ENCODE results near the gene CSMD2. TPM values are rescaled to one million over a fixed set of nuclear protein-coding genes. Genes with fewer than 3 reads are reported as not detected.

CSMD2 gene
- total RNA-seq, 1 experiment from 2014 or later, result not detected

DNA sequence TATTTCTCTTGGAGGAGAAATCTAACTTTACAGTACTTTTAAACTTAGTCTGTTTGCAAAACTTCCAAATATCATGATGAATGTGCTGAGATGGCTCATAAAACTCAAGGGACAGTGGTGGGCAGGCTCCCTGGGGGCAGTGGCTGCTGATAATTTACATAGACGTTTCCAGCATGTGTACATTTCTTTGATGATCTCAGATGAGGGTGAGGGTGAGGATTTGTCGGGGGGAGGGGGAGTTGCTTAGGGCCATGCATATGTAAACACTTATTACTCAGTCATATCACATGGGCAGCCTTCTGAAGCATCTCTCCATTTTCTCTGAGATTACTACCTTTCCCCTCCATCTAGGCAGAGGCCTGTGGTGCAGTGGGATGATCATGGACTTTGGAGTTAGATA is 454.1 kb downstream of the CSMD2 start:
- in situ Hi-C loops (cut with HindIII; ENCODE audit: low pct_unique_long_range_greater_than_20kb, low sequenced_read_pairs), result no loop called here
- no peak for DNase-seq (ENCODE audit: low read depth)

DNA sequence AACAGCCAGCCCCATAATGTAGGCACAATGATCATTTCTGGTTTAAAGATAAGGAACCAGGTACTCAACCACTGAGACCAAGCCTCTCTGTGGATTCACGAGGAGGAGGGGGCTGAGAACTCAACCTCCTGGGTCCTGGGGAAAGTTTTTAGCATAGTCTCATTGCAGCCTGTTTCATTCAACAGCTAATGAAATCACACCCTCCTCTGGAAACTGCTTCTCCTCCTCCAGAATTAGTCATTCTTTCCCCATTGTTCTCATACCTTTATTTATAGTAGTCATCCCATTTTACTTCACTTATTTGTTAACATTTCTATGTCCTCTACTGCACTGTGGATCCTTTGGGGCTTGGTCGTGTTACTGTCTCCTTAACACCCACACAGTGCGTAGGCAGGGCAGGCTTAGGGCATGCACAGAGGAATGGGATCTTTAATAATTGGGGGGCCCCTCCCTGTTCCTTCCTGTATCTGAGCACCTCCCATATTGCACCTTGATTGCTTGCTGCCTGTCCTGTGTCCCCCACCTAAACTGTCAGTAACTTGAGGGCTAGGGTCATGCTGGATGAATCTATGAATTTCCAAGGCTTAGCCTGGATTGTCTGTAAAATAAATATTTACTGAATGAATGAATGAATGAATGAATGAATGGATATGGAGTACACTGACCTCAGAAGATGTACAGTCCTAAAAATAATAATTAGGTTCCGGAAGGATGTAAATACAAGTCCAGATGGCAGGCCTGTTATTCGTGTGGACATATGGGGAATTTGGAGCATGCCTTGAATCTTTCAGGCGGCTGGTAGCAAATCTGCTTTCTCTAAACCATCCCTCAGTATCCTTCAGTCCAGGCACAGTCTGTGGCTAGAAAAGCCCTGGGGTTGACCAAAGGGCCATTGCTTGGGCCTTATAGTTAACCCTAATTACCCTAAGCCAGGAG is 455.0 kb downstream of the CSMD2 start:
- DNase-seq (ENCODE audit: low read depth), result no peak
- in situ Hi-C loops (cut with HindIII; ENCODE audit: low pct_unique_long_range_greater_than_20kb, low sequenced_read_pairs), result no loop called here

DNA sequence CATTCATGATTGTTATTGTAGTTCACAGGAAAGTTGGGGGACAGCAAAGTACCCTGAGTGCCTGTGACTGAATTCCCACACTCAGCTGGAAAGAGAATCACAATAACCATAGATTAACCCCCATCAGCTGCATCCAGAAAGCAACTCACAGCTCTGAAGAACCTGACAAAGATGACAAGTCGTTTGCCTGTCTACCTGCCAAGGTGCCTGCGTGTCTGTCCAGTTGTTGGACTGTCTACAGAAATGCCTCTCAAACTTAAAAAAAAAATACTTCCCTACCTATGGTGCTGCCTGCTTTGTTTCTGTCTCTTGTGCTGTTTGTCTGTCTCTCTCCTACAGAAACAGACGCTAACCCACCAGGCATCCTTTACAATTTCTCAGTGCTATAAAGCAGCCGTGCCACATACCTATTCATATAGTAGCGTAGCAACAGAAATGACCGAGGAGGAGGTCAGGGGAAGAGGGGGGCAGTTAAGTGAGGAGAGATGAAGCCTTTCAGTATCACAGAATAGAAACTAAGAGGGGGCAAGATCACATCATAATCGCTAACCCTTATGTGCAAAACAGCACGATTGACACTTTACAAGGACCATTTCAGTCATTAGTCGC is 455.8 kb downstream of the CSMD2 start:
- DNase-seq (ENCODE audit: low read depth), result no peak
- in situ Hi-C loops (cut with HindIII; ENCODE audit: low pct_unique_long_range_greater_than_20kb, low sequenced_read_pairs), result no loop called here

DNA sequence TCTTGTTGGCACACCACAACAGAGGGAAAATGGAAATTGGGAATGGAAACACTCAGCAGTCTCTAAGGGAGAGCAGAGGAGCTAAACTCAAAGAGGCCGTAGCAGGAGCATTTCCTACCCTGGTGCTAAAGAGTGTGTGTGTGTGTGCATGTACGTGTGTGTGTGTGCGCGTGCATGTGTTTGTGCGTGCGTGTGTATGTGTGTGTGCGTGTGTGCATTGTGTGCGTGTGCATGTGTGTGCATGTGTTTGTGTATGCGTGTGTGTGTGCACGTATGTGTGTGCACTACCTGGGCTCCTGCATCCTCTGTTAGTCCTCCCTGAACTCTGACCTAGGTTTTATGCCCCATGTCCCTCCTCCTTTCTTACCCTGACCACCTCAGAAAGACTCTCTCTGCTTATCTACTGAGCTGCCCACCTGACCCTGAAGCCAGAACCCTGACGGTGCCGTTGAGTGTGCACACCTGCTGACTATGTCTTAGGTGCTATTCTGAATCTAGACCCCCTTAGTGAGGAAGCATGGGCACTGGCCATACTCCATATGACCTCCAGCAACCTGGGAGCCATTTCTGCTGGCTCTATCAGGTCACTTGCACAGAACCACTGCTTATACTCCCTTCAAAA is 458.3 kb downstream of the CSMD2 start:
- no peak for DNase-seq (ENCODE audit: low read depth)
- in situ Hi-C loops (cut with HindIII; ENCODE audit: low pct_unique_long_range_greater_than_20kb, low sequenced_read_pairs), result no loop called here

DNA sequence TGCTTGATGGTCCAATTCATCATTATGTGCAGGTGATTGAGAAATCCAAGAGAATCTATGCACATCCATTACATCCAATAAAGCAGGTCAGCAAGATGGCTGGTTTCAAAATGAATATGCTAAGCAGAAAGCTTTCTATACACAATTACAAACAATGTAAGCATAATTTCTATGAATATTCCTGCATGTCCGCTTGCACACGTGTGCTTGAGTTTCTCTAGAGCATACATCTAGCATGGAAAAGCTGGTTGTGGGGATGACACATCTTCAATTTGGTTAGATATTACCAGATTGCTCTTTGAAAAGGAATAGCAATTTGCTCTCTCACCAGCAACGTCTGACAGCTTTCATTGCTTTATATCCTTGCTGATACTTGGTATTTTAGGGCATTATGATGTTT is 461.6 kb downstream of the CSMD2 start:
- in situ Hi-C loops (cut with HindIII; ENCODE audit: low pct_unique_long_range_greater_than_20kb, low sequenced_read_pairs), result no loop called here

DNA sequence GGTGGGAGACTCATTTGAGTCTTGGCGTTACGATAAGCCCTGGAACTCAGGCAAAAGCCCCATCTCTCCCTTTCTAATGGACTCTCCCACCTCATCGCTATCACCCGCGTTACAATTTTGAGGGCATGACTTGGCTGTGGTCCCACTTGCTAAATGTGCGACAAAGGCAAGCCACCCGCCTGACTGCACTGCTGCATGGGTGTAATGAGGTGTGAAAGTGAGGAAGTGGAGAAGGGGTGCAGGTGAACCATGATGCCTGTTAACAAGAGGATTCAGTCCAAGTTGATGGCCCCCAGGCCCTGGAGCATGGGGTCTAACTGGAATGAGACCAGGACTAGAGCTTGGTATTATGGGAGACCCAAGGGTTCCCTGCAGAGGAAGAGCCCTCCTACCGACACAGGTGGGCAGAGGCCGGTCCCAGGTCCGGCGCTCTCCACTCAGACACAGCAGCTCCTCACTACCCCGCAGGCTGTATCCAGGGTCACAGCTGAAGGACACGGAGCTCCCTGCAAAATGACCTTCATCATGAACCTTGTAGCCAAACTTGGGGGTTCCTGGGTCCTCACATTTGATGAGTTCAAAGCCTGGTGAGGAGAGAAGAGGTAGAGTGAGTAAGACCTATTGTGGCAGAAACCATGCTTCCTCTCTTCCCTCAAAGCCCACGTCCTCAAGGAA is 466.5 kb downstream of the CSMD2 start:
- in situ Hi-C loops (cut with HindIII; ENCODE audit: low pct_unique_long_range_greater_than_20kb, low sequenced_read_pairs), result no loop called here
- DNase-seq (ENCODE audit: low read depth), result no peak

More for the DNA sequence above, 461.6 kb downstream of the CSMD2 start:
- no peak for DNase-seq (ENCODE audit: low read depth)

DNA sequence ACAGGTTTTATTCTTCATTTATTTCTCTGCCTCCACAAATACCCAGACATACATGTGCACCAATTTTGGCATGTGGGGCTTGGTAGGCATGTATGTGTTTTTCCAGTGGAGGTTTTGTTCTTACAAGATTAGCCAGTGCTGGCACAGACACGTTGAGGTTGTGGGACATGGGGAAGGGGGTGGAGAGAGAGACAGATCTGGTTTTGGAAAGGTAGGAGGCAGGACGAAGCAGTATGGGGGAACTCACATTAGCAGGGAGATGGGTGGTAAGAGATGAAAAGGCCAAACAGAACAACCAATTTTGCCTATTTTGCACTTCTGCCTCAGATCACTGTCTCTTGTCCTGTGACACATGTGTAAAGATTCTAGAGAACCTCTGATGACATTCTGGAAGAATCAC is 467.2 kb downstream of the CSMD2 start:
- in situ Hi-C loops (cut with HindIII; ENCODE audit: low pct_unique_long_range_greater_than_20kb, low sequenced_read_pairs), result no loop called here
- DNase-seq (ENCODE audit: low read depth), result no peak

DNA sequence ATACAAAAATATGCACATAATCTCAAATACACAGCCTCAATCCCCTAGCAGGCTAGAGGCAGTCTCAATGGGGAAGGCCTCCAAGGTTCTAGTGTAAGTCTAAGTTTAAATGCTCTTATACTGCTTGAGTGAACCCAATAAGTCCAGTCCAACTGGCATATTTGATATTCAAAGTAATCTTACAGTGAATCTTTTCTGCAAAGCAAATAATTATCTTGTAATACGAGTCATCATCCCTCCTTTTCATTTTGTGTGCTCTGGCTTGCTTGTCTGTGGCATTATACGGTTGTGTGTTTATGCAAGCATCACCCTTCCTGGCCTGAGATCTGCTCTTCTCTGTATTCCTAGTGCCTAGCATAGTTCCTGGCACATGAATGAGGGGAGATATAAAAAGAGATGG is 468.1 kb downstream of the CSMD2 start:
- no peak for DNase-seq (ENCODE audit: low read depth)

DNA sequence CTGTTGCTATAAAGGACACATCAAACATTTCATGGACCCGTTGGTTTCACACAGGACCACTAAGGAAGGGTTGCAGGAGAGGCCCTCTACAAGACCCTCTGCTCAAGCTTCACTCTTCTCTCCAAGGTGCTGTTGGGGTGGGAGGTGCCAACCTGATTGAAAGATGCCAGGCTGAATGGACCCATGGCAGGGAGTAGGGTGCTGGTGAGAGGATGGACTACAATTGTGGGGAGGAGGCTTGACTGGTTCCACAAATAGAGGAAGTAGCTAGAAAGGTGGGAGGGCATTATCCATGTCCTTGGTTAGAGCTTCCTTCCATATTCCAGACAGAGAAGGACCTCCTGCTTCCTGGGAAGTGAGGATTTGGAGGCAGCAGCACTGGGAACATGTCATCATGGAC is 468.7 kb downstream of the CSMD2 start:
- no peak for DNase-seq (ENCODE audit: low read depth)
- in situ Hi-C loops (cut with HindIII; ENCODE audit: low pct_unique_long_range_greater_than_20kb, low sequenced_read_pairs), result no loop called here

More for the DNA sequence above, 468.1 kb downstream of the CSMD2 start:
- in situ Hi-C loops (cut with HindIII; ENCODE audit: low pct_unique_long_range_greater_than_20kb, low sequenced_read_pairs), result no loop called here

DNA sequence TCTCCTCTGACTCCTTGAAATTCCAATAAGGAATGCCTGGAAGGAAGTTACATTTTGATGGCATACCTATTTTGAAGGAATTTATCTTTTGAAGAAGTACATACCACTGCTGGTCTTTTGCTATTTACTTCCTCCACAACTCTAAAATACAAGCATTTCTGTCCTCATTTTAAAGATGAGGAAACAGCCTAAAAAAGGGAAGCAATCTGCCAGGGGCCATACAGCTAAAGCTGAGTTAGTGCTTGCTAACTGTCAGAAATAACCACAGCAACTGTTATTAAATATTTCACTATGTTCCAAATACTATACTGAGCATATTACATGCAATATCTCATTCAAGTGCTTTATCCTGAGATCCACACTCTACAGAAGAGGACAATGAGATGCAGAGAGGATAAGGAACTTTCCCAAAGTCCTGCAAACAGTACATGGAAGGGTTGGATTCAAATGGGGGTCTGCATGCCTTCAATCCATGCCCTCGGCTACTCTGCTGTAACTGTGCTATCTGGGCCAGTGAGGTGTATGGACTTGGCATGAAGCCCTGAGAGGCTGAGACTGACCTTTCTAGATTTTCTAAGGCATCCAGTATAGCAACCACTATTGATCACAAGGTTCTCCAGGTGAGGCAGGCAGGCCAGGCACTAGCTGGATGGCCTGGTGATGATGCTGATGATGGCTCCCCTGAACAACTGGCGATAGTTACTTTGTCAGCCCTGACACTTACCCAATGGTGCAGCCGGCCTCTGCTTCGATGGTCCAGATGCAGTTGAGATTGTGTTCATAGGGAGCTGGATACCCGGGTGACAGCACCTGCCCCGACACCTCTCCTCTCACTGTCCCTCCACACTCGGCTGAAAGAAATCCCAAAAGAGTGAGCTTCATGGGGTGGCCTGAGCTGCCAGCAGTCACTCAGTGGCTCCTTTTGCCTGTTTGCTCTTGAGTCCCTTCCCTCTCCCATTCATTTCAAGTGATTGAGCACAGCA is 472.5 kb downstream of the CSMD2 start:
- in situ Hi-C loops (cut with HindIII; ENCODE audit: low pct_unique_long_range_greater_than_20kb, low sequenced_read_pairs), result no loop called here
- DNase-seq (ENCODE audit: low read depth), result no peak

DNA sequence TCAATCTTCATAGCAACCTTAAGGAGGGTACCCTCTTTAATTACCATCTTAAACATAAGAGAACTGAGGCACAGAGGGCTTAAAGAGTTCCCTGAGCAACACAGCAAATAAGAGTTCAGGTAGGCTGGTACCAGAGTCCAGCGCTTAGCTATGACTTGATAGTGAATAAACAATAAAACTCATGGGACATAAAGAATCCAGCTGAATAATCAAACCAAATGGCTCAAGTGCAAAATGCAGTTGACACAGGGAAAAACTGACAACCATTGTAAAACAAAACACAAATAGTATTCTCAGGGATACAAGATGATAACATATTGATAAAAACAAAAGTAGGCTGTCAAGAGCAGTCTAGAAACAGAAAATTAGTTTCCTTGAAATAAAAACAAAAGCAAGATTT is 478.0 kb downstream of the CSMD2 start:
- DNase-seq (ENCODE audit: low read depth), result no peak
- in situ Hi-C loops (cut with HindIII; ENCODE audit: low pct_unique_long_range_greater_than_20kb, low sequenced_read_pairs), result no loop called here

DNA sequence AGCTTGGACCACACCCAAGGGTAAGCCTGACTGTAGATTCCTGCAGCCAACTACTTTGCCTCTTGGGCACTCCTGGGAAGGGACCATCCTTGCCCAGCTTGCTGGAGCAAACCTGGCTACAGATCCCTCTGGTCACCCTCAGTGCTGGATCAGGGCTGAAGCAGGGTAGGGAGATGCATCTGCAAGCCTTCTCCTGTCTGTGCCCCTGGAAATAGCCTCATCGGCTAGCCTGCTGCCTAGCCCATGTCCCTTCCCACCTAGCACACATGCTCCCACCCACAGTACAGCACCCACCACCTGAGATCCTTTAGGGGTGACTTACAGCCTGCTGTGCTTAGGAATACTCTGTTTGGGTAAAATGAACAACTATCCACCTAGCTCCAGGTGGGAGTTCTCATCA is 478.5 kb downstream of the CSMD2 start:
- DNase-seq (ENCODE audit: low read depth), result no peak
- in situ Hi-C loops (cut with HindIII; ENCODE audit: low pct_unique_long_range_greater_than_20kb, low sequenced_read_pairs), result no loop called here

DNA sequence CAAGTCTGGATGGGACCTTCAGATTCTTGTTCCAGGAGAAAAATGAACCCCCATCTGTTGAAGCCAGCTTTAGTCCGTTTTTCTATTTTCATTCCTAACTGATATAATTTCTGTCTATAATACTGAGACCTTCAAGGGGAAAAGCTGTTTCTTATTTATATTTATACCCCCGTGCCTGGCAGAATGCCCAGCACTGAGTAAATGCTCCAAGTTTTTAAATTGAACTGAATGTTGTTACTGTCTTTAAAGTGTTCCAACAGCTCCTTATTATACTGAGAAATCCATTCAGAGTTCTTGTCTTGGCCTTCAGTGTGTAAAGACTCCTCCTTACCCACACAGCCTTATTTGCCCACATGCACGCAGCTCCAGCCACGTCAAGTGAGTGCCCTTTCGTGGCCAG is 479.8 kb downstream of the CSMD2 start:
- in situ Hi-C loops (cut with HindIII; ENCODE audit: low pct_unique_long_range_greater_than_20kb, low sequenced_read_pairs), result no loop called here
- DNase-seq (ENCODE audit: low read depth), result no peak

DNA sequence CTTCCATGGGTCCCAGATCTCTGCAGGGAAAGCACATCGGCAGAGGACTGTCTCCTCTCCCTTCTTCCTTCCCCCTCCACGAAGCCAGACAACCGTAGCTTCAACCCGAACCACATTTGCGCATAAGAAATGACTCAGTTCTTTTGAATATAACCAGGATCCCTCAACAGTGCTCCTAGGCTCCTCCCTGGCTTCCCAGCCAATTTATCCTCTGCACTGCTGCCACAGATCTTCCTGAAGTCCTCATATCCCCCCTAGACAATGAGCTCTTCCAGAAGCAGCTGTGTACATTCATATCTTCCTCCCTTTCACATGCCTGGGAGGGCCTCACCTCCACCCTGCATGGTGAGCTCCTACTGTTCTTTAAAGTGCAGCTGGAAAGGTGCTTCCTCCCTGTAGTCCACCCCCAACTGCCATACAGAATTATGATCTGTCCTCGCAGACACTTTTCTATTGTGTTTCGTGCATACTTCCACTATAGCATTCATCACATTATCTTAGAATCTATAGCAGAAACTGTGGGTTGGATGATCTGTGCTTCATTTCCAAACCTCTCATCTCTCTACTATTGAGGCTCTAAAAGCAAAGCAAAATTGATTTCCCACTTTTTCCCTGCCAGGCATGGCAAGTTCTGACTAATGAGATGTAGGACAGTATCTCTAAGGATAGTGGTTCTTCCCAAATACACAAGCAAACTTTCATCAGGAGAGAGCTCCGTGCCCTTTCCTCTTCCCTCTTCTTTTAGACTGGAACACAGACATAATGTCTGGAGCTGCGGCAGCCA is 480.4 kb downstream of the CSMD2 start:
- in situ Hi-C loops (cut with HindIII; ENCODE audit: low pct_unique_long_range_greater_than_20kb, low sequenced_read_pairs), result no loop called here
- no peak for DNase-seq (ENCODE audit: low read depth)

DNA sequence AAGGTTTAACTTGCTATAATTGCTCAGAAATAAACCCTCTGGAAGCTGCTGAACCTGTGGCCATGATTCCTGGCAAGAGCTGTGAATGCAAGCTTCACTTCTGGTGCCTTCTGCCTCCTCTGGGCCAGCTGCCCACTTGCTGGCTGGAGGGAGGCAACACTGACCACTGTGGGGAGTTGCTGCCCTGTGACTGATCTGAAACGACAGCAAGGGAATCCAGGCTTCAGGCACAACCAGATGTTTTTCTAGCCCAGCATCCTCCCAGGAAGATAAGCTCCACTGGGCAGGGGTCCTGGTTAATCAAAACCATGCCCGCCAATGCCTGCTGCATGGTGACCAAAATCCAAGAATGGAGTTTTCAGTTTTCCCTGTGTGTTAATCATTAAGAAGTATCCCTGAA is 481.1 kb downstream of the CSMD2 start:
- no peak for DNase-seq (ENCODE audit: low read depth)
- in situ Hi-C loops (cut with HindIII; ENCODE audit: low pct_unique_long_range_greater_than_20kb, low sequenced_read_pairs), result no loop called here

DNA sequence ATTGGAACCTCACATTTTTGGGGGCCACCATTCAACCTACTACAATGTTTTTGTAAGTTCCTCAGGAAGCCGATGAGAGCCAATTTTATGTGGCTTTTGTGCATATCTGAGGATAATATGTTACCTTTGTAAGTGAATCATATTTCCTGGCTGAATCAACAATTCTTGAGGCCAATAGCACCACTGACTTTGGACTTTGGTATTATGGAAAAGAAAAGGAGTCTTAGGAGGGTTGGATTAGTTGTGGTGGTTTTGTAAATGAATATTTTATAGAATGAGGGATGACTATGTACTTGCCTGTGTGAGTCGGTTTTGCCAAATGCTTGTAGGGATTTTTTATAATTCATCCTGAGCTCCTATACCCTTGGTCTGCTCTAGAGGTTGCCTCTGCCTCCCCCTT is 482.7 kb downstream of the CSMD2 start:
- in situ Hi-C loops (cut with HindIII; ENCODE audit: low pct_unique_long_range_greater_than_20kb, low sequenced_read_pairs), result no loop called here
- no peak for DNase-seq (ENCODE audit: low read depth)

DNA sequence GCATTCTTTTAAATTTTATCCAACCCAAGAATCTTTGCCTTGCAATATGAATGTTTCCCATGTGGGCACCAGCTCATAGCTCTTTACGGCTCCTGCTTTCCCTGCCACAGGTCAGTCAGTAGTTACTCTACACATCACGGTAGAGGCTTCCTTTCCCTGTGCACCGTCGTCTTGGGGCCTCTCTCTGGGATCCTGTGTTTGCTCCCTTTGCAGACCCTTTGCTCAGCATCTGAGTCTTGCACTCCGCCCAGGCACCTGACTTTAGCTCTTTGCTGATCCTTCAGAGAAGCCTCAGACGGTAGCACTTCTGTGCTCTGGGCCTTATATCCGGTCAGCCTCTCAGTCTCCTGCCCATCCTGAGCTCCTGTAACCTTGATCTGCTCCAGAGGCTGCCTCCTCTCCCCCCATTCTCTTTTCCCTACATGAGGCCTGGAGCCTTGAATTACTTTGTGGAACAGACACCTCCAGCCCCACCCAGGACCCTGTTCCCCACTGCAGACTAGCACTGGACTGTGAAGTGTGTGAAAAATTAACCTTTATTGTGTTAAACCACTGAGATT is 484.7 kb downstream of the CSMD2 start:
- DNase-seq (ENCODE audit: low read depth), result no peak
- in situ Hi-C loops (cut with HindIII; ENCODE audit: low pct_unique_long_range_greater_than_20kb, low sequenced_read_pairs), result no loop called here

Data from Caki2 (cell line).